Measurements from ENCODE around the gene MAPKAP1. TPM values are rescaled to one million over a fixed set of nuclear protein-coding genes. Genes with fewer than 3 reads are reported as not detected.
"Not testable (repeated sequence)": the region's sequence is repeated elsewhere in the genome, so short reads cannot be mapped to it uniquely, and the experiment has no call there.

MAPKAP1 gene
- total RNA-seq, 1 experiment from 2014 or later, result 114 TPM

- Histone ChIP-seq H3K36me3 (replicated peaks; ENCODE audit: control insufficient read depth, insufficient read depth, low read length) (no peaks in the 10 kb centered on the region), H3K4me3 (ENCODE audit: insufficient read depth, low read depth, low read length) (no peak overlapping the region), H3K27me3 (ENCODE audit: control insufficient read depth, insufficient read depth, low read length) (no peaks in the 10 kb centered on the region)
- no peak for DNase-seq
Observed at GRCh38 chr9:125574126-125574877, 132.7 kb downstream of the MAPKAP1 start.

DNA sequence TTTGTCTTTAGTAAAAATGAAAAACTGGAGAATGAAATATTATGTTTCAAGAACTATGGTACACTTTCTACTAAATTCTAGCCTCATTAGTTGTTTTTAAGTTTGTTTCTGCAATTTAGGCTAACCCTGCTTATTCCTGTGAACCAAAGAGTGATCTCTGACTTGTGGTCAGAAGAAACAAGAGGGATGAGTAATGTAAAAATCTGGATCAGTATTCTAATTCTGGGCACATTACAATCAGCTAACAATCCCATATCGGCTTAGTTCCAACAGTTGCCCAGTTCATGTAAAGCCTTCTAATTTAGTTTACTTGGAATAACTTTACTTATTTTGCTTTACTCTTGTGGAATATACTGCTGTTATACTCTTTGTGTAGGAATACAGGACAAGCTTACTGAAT is 134.5 kb downstream of the MAPKAP1 start:
- not testable (repeated sequence) for H3K36me3 ChIP-seq (replicated peaks; ENCODE audit: control insufficient read depth, insufficient read depth, low read length); DNase-seq; H3K27me3 ChIP-seq (ENCODE audit: control insufficient read depth, insufficient read depth, low read length); H3K4me3 ChIP-seq (ENCODE audit: insufficient read depth, low read depth, low read length)

GRCh38 chr9:125571824-125572223 is 135.2 kb downstream of the MAPKAP1 start:
- not testable (repeated sequence) for DNase-seq; H3K27me3 ChIP-seq (ENCODE audit: control insufficient read depth, insufficient read depth, low read length); H3K4me3 ChIP-seq (ENCODE audit: insufficient read depth, low read depth, low read length); H3K36me3 ChIP-seq (replicated peaks; ENCODE audit: control insufficient read depth, insufficient read depth, low read length)

- DNase-seq, result no peak
- no peaks in the 10 kb centered on the region for H3K36me3 ChIP-seq (replicated peaks; ENCODE audit: control insufficient read depth, insufficient read depth, low read length)
- H3K27me3 ChIP-seq (ENCODE audit: control insufficient read depth, insufficient read depth, low read length), result no peaks in the 10 kb centered on the region
- H3K4me3 ChIP-seq (ENCODE audit: insufficient read depth, low read depth, low read length), result no peak overlapping the region
Observed at GRCh38 chr9:125570246-125570645, 136.8 kb downstream of the MAPKAP1 start.

DNA sequence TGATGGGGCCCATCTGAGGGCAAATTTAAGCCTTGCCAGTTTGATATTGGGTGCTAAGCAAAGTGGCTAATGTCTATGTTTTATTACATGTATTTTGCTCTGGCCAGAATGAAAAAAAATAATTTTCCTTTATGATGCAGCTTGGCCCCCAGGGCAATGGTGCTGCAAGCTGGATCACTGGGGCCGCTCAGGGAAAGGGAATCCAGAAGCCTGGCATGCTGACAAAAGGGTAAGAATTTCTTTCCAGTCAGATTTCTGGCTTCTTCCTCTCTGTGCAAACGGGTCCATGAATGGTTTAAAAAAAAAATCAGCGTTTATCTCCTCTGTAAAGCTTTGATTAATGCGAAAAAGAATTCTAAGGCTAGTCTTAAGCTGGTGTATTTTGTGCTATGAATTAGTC is 138.4 kb downstream of the MAPKAP1 start:
- Histone ChIP-seq H3K4me3 (ENCODE audit: insufficient read depth, low read depth, low read length) (no peak overlapping the region), H3K36me3 (replicated peaks; ENCODE audit: control insufficient read depth, insufficient read depth, low read length) (no peaks in the 10 kb centered on the region), H3K27me3 (ENCODE audit: control insufficient read depth, insufficient read depth, low read length) (no peaks in the 10 kb centered on the region)
- no peak for DNase-seq

DNA sequence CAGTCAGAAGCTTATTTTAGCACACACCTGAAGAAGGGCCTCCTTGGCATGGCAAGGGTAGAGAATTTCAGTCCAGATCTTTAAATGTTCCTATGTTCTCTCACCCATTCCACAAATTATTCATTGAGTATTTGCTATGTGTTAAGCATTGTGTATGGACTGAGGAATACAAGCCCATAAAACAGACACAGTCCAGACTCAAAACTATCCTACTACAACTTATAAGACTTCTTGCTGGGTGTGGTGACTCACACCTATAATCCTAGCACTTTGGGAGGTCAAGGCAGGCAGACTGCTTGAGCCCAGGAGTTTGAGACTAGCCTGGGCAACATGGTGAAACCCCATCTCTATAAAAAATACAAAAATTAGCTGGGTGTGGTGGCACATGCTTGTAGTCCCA is 141.0 kb downstream of the MAPKAP1 start:
- H3K36me3 ChIP-seq (replicated peaks; ENCODE audit: control insufficient read depth, insufficient read depth, low read length); DNase-seq: not testable (repeated sequence)

GRCh38 chr9:125565126-125565525 is 141.9 kb downstream of the MAPKAP1 start:
- Histone ChIP-seq H3K27me3 (ENCODE audit: control insufficient read depth, insufficient read depth, low read length) (no peaks in the 10 kb centered on the region), H3K36me3 (replicated peaks; ENCODE audit: control insufficient read depth, insufficient read depth, low read length) (no peaks in the 10 kb centered on the region), H3K4me3 (ENCODE audit: insufficient read depth, low read depth, low read length) (no peak overlapping the region)
- no peak for DNase-seq

More for the DNA sequence above, 141.0 kb downstream of the MAPKAP1 start:
- H3K27me3 ChIP-seq (ENCODE audit: control insufficient read depth, insufficient read depth, low read length); H3K4me3 ChIP-seq (ENCODE audit: insufficient read depth, low read depth, low read length): not testable (repeated sequence)

GRCh38 chr9:125564631-125565030 is 142.4 kb downstream of the MAPKAP1 start:
- Histone ChIP-seq H3K27me3 (ENCODE audit: control insufficient read depth, insufficient read depth, low read length) (no peaks in the 10 kb centered on the region), H3K4me3 (ENCODE audit: insufficient read depth, low read depth, low read length) (no peak overlapping the region), H3K36me3 (replicated peaks; ENCODE audit: control insufficient read depth, insufficient read depth, low read length) (no peaks in the 10 kb centered on the region)
- DNase-seq, result no peak

GRCh38 chr9:125561509-125562148 is 145.4 kb downstream of the MAPKAP1 start:
- H3K27me3 ChIP-seq (ENCODE audit: control insufficient read depth, insufficient read depth, low read length), result no peaks in the 10 kb centered on the region
- H3K36me3 ChIP-seq (replicated peaks; ENCODE audit: control insufficient read depth, insufficient read depth, low read length), result no peaks in the 10 kb centered on the region; the same call in 1 of the 2 replicates
- DNase-seq, result no peak
- no peak overlapping the region for H3K4me3 ChIP-seq (ENCODE audit: insufficient read depth, low read depth, low read length)

GRCh38 chr9:125559894-125560293 is 147.1 kb downstream of the MAPKAP1 start:
- no peaks in the 10 kb centered on the region for H3K27me3 ChIP-seq (ENCODE audit: control insufficient read depth, insufficient read depth, low read length)
- H3K4me3 ChIP-seq (ENCODE audit: insufficient read depth, low read depth, low read length), result no peak overlapping the region
- H3K36me3 ChIP-seq (replicated peaks; ENCODE audit: control insufficient read depth, insufficient read depth, low read length), result no peaks in the 10 kb centered on the region; the same call in 1 of the 2 replicates
- no peak for DNase-seq

GRCh38 chr9:125559194-125559593 is 147.8 kb downstream of the MAPKAP1 start:
- no peak for DNase-seq
- no peaks in the 10 kb centered on the region; the same call in 1 of the 2 replicates for H3K36me3 ChIP-seq (replicated peaks; ENCODE audit: control insufficient read depth, insufficient read depth, low read length)
- H3K4me3 ChIP-seq (ENCODE audit: insufficient read depth, low read depth, low read length), result no peak overlapping the region
- H3K27me3 ChIP-seq (ENCODE audit: control insufficient read depth, insufficient read depth, low read length), result no peaks in the 10 kb centered on the region

- Histone ChIP-seq H3K27me3 (ENCODE audit: control insufficient read depth, insufficient read depth, low read length) (no peaks in the 10 kb centered on the region), H3K4me3 (ENCODE audit: insufficient read depth, low read depth, low read length) (no peak overlapping the region), H3K36me3 (replicated peaks; ENCODE audit: control insufficient read depth, insufficient read depth, low read length) (no peaks in the 10 kb centered on the region; the same call in 1 of the 2 replicates)
- peak; percentile 61 for DNase-seq
Observed at GRCh38 chr9:125558453-125559092, 148.4 kb downstream of the MAPKAP1 start.

DNA sequence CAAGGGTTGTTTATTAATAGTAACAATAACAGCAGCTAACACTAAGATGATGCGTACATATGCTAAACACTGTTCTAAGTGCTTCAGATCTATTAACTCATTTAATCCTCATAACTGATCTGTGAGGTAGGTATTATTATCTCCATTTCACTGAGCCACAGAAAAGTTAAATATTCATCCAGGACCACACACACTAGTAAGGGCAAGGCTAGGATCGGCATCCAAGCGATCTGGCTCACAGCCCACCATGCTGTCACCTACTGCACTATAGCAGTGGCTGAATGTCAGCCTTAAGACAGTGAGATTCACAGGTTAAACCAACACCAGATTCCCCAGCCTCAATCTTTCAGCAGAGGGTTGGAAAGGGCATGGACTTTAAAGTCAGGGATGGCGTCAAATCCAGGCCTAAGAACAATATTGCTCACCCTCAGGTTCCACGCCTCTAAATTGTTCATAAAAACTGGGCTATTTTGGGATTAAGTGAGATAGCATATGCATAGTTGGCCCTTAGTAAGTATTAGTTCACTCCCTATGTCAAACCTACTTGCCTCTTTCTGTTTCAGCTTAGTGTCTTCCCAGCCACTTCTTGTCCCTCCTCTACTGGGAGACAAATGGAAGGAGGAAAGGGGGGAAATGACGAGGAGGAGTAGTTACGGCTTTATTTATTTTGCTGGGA is 150.8 kb downstream of the MAPKAP1 start:
- H3K36me3 ChIP-seq (replicated peaks; ENCODE audit: control insufficient read depth, insufficient read depth, low read length), result no peaks in the 10 kb centered on the region; the same call in 1 of the 2 replicates
- no peak for DNase-seq

DNA sequence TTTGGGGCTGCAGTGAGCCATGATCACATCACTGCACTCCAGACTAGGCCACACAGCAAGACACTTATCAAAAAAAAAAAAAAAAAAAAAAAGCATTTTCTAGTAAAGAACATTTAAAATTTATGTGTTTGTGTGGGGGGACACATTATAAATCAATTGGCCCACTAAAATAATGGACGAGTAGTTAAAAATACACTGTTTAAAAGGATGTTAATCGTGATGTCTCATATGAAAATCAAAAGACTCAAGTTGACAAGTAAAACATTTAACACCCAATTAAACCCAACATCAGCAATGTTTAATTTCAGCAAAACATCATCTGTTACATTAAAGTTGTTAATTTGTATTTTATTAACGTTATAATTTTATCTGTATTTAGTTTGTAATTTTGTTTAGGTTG is 152.3 kb downstream of the MAPKAP1 start:
- no peaks in the 10 kb centered on the region; the same call in 1 of the 2 replicates for H3K36me3 ChIP-seq (replicated peaks; ENCODE audit: control insufficient read depth, insufficient read depth, low read length)
- no peak overlapping the region for H3K4me3 ChIP-seq (ENCODE audit: insufficient read depth, low read depth, low read length)
- no peaks in the 10 kb centered on the region for H3K27me3 ChIP-seq (ENCODE audit: control insufficient read depth, insufficient read depth, low read length)
- DNase-seq, result no peak

More for the DNA sequence above, 150.8 kb downstream of the MAPKAP1 start:
- Histone ChIP-seq H3K27me3 (ENCODE audit: control insufficient read depth, insufficient read depth, low read length) (no peaks in the 10 kb centered on the region), H3K4me3 (ENCODE audit: insufficient read depth, low read depth, low read length) (no peak overlapping the region)

Data from H7 (cell line).